Measurements from ENCODE around the gene PUM1.
A peak's percentile ranks its signal among the peaks of the same experiment; 100 is the strongest.

PUM1 gene

DNA sequence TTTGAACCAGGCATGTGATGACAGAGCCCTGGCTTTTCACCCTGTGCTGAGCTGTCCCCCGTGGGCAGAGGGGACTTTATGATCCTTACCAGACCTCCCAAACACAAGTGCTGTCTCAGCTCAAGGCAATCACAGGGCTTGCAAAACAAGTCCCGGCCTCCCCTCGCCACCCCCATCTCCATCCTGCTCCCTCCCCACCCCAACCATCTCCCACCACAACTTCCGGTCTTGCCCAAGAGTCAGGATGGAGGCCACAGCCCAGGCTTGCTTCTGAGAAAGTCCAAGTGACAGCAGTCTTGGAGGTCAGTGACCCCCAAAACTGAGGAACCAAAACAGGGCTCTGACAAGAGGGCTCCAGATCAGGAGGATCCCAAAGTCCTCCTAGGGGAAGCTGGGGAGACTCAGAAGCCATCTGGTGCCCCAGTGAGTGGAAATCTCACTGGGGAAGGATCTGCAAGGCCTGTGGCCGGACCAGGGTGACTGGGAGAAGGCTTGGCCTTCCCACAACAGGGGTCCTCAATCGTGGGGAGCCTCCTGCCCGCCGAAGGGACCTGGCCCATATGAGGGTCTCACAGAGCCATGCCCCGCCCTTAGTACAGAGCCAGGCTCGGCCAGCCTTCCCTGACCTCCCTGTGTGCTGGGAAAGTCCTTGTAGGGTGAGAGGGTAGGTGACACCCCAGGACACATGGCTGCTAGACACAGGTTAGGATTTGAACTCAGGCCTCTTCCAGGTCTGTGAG lies 152.4 kb downstream of the PUM1 start:
- no peaks in the 10 kb centered on the region for H3K9me3 ChIP-seq
- H3K27me3 ChIP-seq = no peaks in the 10 kb centered on the region
- no peaks in the 10 kb centered on the region; the same call in 1 of the 2 replicates for H3K4me1 ChIP-seq
- no peaks in the 10 kb centered on the region for H3K36me3 ChIP-seq
- DNase-seq = no peak
- TF ChIP-seq, protein P1, sequence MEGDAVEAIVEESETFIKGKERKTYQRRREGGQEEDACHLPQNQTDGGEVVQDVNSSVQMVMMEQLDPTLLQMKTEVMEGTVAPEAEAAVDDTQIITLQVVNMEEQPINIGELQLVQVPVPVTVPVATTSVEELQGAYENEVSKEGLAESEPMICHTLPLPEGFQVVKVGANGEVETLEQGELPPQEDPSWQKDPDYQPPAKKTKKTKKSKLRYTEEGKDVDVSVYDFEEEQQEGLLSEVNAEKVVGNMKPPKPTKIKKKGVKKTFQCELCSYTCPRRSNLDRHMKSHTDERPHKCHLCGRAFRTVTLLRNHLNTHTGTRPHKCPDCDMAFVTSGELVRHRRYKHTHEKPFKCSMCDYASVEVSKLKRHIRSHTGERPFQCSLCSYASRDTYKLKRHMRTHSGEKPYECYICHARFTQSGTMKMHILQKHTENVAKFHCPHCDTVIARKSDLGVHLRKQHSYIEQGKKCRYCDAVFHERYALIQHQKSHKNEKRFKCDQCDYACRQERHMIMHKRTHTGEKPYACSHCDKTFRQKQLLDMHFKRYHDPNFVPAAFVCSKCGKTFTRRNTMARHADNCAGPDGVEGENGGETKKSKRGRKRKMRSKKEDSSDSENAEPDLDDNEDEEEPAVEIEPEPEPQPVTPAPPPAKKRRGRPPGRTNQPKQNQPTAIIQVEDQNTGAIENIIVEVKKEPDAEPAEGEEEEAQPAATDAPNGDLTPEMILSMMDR (IDR thresholded peaks at IDR 0.05; ENCODE audit: low read depth, low read length) = no peak
- H3K4me3 ChIP-seq (ENCODE audit: low read depth, low read length) = no peak overlapping the region

DNA sequence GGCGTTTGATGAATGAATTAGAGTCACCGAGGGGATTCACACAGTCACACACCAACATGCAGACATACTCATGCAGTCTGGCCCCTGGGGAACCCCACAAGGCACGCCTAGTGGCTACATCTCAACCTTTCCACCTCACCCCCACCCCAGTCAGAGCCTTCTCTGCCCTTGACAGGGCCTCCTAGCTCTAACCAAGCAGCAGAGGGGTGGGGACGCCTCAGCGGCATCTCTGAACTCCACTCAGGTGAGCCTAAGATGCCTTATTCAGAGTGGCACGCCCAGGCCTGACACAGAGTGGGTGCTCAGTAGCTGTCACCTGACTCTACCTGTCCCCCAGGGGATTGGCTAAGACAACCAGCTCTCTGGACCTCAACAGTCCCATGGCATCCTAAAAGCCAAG lies 153.3 kb downstream of the PUM1 start:
- Histone ChIP-seq H3K27me3 (no peaks in the 10 kb centered on the region), H3K4me1 (no peaks in the 10 kb centered on the region), H3K9me3 (no peaks in the 10 kb centered on the region), H3K36me3 (no peaks in the 10 kb centered on the region), H3K4me3 (ENCODE audit: low read depth, low read length) (no peak overlapping the region)
- TF ChIP-seq, protein P1 (IDR thresholded peaks at IDR 0.05; ENCODE audit: low read depth, low read length) = no peak
- DNase-seq = no peak

DNA sequence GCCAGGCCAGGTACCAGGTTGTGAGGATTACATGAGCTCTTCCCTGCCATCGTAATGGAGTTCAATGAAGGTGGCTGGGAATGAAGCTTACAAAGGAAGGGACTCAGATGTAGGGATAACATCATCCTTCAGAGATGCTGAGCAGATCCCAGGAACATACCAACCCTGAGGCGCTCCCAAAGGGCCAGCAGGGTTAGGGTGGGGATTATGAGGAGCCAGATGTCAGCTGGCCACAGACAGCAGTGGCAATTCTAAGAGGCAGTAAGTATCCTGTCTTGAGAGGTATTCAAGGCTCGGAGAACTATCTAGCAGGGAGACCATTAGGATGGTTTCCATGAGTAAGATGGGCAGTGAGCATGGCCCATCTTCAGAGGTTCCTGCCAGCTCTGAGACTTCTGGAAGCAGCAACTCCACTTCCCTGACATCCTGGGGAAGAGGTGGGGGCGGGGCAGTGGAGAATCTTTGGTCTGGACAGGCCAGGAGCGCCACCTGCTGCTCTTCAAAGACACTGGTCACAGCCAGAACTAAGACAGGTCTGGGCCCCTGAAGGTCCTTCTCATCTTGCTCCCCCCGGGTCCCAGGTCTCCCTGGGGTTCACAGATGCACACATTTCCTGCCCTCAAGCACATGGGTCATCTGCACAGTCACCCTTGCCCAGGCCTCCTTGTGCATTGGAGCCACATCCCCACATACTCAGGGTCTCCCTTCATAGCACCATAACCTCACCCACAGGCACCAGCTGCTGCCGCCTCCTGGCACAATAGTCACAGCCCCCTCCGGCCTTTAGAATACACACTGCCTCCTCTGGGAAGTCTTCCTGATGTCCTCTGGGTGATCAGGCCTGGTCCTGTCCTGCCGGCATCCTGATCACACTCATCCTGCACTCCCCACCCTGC lies 154.2 kb downstream of the PUM1 start:
- Histone ChIP-seq H3K36me3 (no peaks in the 10 kb centered on the region), H3K4me3 (ENCODE audit: low read depth, low read length) (no peak overlapping the region), H3K9me3 (no peaks in the 10 kb centered on the region), H3K27me3 (no peaks in the 10 kb centered on the region), H3K4me1 (no peaks in the 10 kb centered on the region)
- peak; percentile 85 for DNase-seq
- TF ChIP-seq, protein P1 (IDR thresholded peaks at IDR 0.05; ENCODE audit: low read depth, low read length) = peak; percentile 75

DNA sequence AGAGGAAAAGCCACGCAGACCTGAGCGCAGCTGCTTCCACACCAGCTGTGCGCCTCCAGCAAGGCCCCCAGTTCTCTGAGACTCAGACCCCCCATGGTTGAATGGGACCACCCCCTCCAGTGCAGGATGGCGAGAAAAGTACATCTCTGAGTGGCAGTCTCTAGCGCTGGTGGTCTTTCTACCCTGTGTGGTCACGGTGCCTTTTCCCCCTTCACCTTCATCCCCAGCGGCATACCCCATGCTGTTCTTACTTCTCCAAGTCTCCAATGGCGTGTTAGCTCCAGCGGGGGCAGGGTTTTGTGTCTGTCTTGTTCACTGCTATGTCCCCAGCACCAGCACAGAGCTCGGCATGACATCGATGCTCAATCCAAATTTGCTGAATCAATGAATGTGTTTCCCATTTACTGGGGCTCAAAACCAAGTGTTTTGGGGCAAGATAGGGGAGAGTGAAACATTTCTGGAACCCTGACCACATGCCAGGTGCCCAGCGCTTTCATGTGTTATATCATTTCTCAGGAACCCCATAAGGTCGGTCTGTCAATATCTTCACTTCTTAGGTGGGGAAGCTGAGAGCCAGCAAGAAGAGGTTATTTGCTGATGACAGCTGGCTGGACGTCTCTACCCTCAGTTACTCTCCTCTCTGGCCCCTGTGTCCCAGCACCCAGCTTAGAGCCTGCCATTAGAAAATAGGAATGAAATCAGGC lies 156.0 kb downstream of the PUM1 start:
- Histone ChIP-seq H3K4me3 (ENCODE audit: low read depth, low read length) (no peak overlapping the region), H3K27me3 (no peaks in the 10 kb centered on the region), H3K9me3 (no peaks in the 10 kb centered on the region), H3K36me3 (no peaks in the 10 kb centered on the region), H3K4me1 (no peaks in the 10 kb centered on the region)
- DNase-seq = no peak
- TF ChIP-seq, protein P1 (IDR thresholded peaks at IDR 0.05; ENCODE audit: low read depth, low read length) = no peak

DNA sequence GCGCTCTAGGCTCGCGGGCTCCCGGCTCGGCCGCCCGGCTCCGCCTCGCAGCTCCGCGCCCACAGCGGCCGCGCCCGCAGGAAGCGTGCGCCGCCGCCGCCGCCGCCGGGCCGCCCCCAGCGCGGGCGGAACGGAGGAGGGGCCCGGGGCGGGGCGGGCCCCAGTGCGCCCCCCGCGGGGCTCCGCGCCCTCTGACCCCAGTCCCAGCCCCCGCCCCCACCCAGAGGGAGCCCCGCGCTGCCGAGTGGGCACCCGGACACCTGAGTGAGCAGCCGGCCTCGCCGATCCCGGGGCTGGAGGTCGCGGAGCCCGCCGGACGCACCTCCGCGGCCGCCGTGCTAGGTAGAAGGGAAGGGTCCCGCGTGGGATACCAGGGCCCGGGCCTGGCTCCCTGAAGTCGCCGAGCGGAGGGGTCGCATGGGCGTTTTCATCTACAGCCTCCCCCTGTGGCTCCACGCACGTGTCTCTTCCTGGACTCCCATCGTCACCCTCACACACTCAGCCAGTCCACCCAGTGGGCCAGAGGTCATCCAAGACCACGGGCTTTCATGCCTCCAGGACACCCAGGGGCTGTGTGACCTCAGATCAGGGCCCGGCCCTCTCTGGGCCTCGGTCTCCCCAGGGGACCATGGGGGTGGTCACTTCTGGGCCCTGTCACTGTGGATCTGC lies 156.7 kb downstream of the PUM1 start, which contains the start of gene SDC3:
Gene SDC3 (minus strand): TSS at position 63 of the 669 bp plus-strand sequence. CDS start 172 bp downstream, outside the sequence.
- TF ChIP-seq, protein P1 (IDR thresholded peaks at IDR 0.05; ENCODE audit: low read depth, low read length) = no peak
- Histone ChIP-seq H3K4me1 (no peaks in the 10 kb centered on the region), H3K36me3 (no peaks in the 10 kb centered on the region), H3K27me3 (no peaks in the 10 kb centered on the region), H3K4me3 (ENCODE audit: low read depth, low read length) (peak within 1 kb of the TSS; percentile 37), H3K9me3 (no peaks in the 10 kb centered on the region)
- no peak for DNase-seq
